SJSA1 (cell line): ENCODE measurements around the gene SAMD4A. TPM values are rescaled to one million over a fixed set of nuclear protein-coding genes. Genes with fewer than 3 reads are reported as not detected.

Experiments
- DNase-seq, 2 experiments: peaks; one replicate each; pipeline ENCODE4 v3.0.0-alpha.2; 2015 to 2020; ENCODE audit warnings: low spot score in 2 of 2, low read depth in 1 of 2
- H3K27ac ChIP-seq: fragments of 250-450 bp; sonication (Bioruptor Pico); 2 replicates; pipeline ENCODE4 v1.5.1; 2020; ENCODE audit warnings: mild to moderate bottlenecking, moderate library complexity
- H3K27me3 ChIP-seq: fragments of 250-450 bp; sonication (Bioruptor Pico); replicated peaks from 2 replicates; pipeline ENCODE4 v1.5.1; 2020; ENCODE audit warnings: mild to moderate bottlenecking, moderate library complexity
- H3K36me3 ChIP-seq: fragments of 250-450 bp; sonication (Bioruptor Pico); 2 replicates; pipeline ENCODE4 v1.5.1; 2020; ENCODE audit warnings: mild to moderate bottlenecking
- H3K4me1 ChIP-seq: fragments of 250-450 bp; sonication (Bioruptor Pico); replicated peaks from 2 replicates; pipeline ENCODE4 v1.6.1; 2021; ENCODE audit warnings: mild to moderate bottlenecking
- H3K4me3 ChIP-seq: fragments of 250-450 bp; sonication (Bioruptor Pico); 2 replicates; pipeline ENCODE4 v1.5.1; 2020; ENCODE audit warnings: mild to moderate bottlenecking
- H3K9me3 ChIP-seq: fragments of 250-450 bp; sonication (Bioruptor Pico); replicated peaks from 2 replicates; pipeline ENCODE4 v1.5.1; 2020; ENCODE audit warnings: mild to moderate bottlenecking
- total RNA-seq: library from RNA; depleted of rRNA; stranded (reverse); fragments of >200 nt; shearing (Covaris generic); gene quantifications from 2 replicates; pipeline ENCODE4 v1.2.3, GENCODE V29; 2014; rRNA removed

The SAMD4A gene
- total RNA-seq, 1 experiment from 2014 or later, result 31.6 TPM

GRCh38 chr14:54840336-54840735 is 273.4 kb downstream of the SAMD4A start:
- no peaks in the 10 kb centered on the region for H3K9me3 ChIP-seq
- no peak overlapping the region for H3K4me3 ChIP-seq
- H3K27me3 ChIP-seq, result no peaks in the 10 kb centered on the region
- no peak overlapping the region for H3K27ac ChIP-seq
- no peaks in the 10 kb centered on the region for H3K4me1 ChIP-seq
- no peak for DNase-seq
- H3K36me3 ChIP-seq, result no peaks in the 10 kb centered on the region

GRCh38 chr14:54840798-54841197 is 273.9 kb downstream of the SAMD4A start:
- no peak overlapping the region for H3K4me3 ChIP-seq
- H3K36me3 ChIP-seq, result no peaks in the 10 kb centered on the region

More at GRCh38 chr14:54840798-54841197, 273.9 kb downstream of the SAMD4A start:
- H3K27me3 ChIP-seq, result no peaks in the 10 kb centered on the region
- no peak overlapping the region for H3K27ac ChIP-seq
- H3K9me3 ChIP-seq, result no peaks in the 10 kb centered on the region
- no peak for DNase-seq
- no peaks in the 10 kb centered on the region for H3K4me1 ChIP-seq

Other genes with a start within 250 kb of the SAMD4A start
- gene CDKN3, start 170.1 kb upstream of the SAMD4A start, total RNA-seq, result 152 and 162 TPM in 2 replicates
- 104 and 219 TPM in 2 replicates for gene CNIH1, start 125.8 kb upstream of the SAMD4A start, total RNA-seq
- gene GMFB, start 78.1 kb upstream of the SAMD4A start, total RNA-seq, result 74.5 and 86.2 TPM in 2 replicates
- gene CGRRF1, start 57.2 kb upstream of the SAMD4A start, total RNA-seq, result 6.5 and 17.3 TPM in 2 replicates